Left renal pelvis (tissue), 4 donors: ENCODE results near the gene IFRD1. TPM values are rescaled to one million over a fixed set of nuclear protein-coding genes. Genes with fewer than 3 reads are reported as not detected.
A peak's percentile ranks its signal among the peaks of the same experiment; 100 is the strongest.

Experiments used
- DNase-seq, 4 donors: peaks; one replicate each; pipeline ENCODE4 v3.0.0-alpha.2; 2013; ENCODE audit warnings: low read depth in 4 of 4, low spot score in 3 of 4
- polyA plus RNA-seq, 4 donors: library from polyadenylated mRNA; unstranded; fragments of 120-200 nt; gene quantifications; one replicate each; pipeline ENCODE4 v1.2.1, GENCODE V29; 2013; ENCODE audit not compliant: insufficient read length in 4 of 4

Gene IFRD1, protein sequence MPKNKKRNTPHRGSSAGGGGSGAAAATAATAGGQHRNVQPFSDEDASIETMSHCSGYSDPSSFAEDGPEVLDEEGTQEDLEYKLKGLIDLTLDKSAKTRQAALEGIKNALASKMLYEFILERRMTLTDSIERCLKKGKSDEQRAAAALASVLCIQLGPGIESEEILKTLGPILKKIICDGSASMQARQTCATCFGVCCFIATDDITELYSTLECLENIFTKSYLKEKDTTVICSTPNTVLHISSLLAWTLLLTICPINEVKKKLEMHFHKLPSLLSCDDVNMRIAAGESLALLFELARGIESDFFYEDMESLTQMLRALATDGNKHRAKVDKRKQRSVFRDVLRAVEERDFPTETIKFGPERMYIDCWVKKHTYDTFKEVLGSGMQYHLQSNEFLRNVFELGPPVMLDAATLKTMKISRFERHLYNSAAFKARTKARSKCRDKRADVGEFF
- 10 to 100 TPM; 27.0 to 44.0 (median 37.7) TPM for polyA plus RNA-seq

DNA sequence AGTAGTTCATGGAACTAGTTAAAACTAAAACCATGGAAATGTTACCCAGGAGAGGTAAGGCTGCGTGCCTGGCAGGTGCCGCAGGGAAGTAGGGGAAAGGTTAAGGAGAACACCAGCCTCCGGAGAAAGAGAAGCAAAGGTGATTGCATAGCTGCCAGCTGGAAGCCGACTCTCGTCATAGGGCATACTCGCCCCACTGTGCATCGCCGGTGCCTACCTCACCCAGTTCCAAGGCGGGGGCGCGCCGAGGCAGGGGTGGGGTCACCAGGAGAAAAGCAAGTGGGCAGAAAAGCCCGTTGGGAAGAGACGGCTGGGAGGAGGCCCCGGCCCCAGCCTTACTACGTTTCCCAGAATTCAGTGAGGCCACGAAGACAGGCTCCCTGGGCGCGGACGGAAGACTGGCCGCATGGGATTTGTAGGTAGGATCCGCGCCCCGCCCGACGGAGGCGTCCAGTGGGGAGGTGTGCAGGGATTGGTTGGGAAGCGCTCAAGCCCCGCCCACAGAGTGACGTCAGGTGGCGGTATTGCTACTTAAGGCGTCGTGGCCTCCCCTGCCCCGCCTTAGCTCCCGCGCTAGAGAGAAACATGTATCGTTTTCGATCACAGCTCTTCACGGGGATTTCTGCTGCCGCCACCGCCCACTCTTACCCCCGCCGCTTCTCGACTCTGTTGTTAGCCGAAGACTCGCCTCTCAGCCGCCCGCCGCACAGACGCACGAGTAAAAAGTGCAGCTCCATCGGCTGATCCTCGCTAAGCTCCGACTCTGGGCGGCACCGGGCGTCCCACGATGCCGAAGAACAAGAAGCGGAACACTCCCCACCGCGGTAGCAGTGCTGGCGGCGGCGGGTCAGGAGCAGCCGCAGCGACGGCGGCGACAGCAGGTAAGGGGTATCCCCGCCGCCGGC lies at the start of gene IFRD1:
Gene IFRD1, plus strand, starts transcription at position 559 of the 905 bp plus-strand sequence. Its CDS starts 229 bp downstream, at position 788.
- peak; percentile 96 to 98 (median 98) for DNase-seq

DNA sequence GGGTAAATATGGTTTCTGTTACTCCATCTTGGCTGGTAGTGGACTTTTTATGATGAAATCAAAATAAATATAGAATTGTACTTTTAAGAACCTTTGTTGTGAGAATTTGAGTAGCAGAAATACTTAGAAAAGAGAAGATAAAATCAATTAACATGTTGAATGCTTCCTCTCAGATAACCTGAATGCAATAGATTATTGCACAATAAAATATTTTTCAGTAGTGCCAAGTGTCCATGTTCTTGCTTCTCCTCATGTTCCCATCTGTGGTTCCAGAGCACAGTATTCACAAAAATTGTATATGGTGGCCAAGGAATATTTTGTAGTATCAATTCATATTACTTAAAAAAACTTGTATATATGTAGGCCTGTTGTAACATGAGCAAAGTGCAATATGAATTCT lies 45.9 kb upstream of the IFRD1 start:
- DNase-seq, result no peak

DNA sequence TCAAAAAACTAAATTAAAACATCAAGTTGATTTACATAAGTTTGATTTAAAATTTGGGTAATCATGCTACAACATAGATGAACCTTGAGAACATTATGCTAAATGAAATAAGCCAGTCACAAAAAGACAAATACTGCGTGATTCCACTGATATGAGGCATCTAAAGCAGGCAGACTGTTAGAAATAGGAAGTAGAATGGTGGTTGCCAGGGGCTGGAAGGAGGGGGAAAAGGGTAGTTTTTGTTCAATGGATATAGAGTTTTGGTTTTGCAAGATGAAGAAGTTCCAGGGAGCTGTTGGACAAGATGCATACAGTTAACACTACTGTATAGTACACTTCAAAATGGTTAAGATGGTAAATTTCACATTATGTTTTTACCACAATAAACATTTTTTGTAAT lies 45.0 kb upstream of the IFRD1 start:
- DNase-seq, result no peak

DNA sequence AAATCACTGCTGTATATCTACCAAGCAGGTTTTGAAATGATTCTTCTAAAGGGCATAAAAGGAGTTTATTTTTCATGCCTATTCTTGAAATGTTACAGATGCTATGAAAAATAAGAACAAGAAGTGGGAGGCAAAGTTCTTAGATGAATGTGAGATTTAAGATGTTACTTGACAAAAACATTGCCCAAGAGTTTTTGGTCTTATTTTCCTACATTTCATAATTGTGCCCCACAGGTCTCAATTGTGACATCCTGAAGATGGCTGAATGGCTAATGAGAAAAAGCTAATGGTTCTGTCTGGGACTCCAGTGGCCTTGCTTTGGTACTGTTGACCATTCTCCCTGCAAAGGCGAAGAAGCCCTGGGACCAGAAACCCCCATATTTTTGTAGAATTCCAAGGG lies 43.0 kb upstream of the IFRD1 start:
- DNase-seq, result no peak

DNA sequence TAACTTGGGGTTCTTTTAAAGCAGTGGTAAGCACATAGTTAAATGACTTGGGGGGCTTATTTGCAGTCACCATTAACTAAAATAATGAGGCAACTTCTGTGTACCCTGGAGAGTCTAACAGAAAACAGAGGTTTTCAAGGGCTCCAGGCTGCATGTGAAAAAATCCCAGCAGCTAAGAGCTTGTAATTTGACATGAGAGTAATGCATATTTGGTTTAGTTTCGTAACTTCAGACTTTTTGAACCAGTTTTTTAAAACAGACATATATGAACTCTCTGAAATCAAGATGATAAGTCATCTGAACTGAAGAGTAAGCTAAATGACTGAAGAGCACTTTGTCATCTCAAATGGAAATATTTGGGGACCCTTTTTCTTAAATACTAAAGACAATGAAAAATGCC lies 40.2 kb upstream of the IFRD1 start:
- no peak for DNase-seq

DNA sequence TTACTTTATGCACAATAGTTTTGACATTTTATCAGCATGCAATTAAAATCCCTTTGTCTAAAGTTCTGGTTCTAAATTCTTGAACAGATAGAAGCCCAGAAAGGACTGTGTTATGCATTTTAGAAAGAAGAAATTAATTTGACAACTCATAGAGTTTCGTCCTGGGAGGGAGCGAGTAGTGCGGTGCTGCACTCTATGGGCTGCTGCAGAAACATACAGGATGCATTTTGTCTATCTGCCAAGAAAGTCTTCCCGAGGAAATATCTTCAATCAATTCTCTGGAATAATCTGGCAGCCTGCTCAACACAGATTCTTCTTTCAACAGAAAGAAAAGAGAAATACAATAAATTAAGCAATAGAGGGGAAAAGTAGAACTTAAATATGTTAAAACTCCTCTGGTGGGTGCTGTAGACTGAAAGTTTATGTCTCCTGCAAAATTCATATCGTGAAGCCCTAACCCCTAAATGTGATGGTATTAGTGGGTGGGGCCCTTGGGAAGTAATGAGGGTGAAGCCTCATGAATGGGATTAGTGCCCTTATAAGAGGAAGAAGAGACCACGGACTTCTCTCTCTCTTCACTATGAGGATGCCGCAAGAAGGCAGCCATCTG lies 39.0 kb upstream of the IFRD1 start:
- peak in 1 of 4 donors; percentile 32 for DNase-seq

DNA sequence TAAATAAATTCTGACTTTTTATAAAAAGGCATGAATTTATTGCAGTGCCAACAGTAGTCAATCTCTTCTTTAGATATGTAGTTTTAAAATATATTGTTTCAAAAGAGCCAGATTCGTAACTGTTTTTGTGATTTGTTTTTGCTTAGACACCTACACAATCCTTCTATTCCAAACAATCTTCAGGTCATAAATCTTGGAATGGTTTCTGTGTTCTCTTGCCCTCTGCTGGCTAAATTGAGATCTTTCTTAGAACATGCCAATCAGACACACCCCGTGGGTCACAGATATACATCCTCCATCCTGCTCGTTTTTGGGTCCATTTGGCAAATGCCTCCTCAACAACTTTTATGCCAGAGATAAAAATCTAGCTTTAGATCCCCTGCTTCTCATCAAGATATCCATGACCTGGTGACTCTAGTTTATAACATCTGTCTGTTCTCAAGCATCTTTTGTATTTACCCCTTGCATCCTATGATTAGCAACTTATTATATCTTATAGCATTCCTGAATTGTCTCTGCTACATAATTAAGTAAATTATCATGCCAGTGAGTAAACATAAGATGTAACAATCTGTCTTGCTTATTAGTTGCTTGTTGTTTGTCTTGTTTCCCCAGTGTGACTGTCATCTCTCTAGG lies 35.3 kb upstream of the IFRD1 start:
- DNase-seq, result no peak

DNA sequence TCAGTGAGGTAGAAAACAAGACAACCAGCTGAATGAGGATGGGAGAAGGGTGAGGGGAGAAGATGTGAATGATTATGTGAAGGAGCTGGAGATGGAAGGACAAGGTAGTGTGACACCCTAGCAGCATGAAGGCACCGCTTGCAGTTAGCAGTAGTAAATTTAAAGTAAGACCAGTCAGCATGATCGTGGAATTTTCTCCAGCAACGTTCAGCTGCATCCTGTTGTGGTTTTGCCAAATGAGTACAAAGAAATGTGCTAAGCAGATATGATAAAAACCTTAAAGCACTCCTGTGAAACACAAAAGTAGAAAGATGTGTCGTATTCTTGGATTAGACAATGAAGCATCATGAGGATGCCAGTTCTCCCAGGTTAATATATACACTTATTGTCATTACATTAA lies 34.1 kb upstream of the IFRD1 start:
- DNase-seq, result no peak

DNA sequence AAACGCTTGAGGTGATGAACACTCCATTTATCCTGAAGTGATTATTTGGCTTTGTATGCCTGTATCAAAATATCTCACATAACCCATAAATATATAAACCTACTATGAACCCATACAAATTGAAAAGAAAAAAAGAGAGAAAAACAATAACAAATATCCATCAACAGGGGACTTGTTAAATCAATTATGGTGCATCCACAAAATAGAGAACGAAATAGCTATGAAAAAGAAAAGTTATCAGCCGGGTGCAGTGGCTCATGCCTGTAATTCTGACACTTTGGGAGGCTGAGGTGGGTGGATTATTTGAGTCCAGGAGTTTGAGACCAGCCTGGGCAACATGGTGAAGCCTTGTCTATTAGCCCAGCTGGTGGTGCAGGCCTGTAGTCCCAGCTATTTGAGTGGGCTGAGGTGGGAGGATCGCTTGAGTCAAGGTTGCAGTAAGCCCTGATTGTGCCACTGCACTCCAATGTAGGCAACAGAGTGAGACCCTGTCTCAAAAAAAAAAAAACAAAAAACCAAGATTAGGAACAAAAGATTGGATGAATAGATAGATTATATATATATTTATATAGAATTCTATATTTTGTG lies 30.6 kb upstream of the IFRD1 start:
- DNase-seq, result no peak

DNA sequence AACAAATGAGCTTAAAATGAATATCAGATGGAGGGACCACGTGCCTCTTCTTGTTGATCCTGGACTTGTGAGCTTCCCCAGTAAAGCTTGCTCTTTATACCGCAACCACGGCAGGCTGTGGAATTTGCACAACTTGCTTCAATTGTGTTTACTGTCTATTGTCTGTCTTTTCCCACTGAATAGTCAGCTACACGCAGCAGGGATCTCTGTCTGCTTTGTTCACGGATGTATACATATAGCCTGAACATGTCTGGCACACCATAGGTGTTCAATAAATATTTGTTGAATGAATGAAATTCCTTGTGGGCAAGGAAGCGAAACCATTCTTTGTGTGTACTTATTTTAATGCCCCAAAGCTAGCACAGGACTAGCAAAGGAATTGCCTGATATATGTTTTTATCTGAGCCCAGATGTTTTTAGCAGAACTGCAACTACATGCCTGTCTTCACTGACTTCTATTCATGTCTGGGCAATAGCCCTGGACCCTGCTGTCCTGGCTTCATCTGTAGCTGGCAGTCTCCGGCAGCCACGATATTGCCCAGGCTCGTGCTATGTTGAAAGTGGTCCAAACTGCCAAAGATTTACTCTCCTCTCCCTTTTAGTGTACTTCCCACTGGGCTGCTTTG lies 29.9 kb upstream of the IFRD1 start:
- no peak for DNase-seq

DNA sequence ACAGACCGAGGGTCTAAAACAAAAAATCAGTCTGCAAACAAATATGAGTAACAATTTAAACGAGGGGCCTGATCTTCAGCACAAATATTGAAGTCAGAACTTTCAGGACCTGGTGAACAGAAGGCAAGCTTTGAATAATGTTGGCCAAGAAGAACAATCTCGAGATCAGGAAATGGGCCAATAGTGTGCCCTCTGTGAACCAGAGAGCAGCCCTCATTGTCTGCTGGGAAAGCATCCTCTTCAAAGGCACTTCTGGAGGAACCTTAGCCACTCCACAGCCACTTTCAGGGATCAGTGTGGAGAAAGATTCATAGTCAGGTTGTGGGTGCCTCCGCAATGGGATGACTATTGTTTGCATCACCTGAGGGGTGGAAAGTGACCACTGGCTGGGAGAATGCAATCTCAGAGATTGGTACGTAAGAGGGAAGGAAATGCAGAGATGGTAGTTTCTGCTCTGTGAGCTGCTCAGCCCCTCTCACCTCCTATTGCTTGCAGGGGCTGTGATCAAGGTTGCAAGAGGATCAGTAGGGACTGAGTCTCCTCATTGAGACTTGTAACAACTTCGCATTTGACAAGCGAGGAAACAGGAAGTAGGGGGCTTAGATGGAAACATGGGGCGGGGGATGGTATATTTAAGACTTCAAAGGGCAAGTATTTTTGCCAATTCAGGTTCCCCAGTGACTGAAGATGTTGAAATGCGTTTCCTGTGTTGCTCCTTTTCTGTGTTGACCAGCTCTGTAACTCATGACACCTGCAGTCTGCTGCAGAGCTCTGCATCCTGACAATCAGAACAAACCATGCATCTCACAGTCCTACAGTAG lies 28.4 kb upstream of the IFRD1 start:
- DNase-seq, result no peak

DNA sequence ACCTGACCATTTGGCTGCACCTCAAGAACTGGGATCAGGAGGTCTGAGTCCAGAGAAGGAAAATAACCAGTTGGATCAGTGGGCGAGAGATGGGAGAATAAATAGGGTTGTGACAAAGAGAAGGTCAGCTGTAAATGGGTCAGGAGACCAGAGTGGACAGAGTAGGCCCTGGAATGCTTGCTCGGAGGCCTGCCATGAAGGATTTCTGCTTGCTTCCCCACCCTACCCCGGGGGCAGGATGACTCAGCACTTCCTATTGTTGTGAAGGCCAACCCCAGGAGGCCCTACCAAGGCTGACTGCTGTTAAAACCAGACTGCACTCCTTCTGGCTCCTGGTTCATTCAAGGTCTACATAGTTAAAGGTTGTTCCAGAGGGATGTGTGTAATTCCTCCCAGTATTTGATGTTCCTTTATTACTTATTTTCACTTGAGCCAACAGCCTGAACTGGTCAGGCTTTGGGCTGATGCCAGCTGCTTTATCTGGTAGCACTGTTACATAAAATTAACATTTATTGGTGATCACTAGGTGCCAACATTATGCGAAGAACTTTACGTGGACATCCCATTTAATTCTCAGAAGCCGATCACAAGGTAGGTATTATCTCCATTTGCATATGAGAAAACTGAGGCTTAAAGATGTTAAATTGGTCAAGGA lies 27.3 kb upstream of the IFRD1 start:
- DNase-seq, result peak in 1 of 4 donors; percentile 10

DNA sequence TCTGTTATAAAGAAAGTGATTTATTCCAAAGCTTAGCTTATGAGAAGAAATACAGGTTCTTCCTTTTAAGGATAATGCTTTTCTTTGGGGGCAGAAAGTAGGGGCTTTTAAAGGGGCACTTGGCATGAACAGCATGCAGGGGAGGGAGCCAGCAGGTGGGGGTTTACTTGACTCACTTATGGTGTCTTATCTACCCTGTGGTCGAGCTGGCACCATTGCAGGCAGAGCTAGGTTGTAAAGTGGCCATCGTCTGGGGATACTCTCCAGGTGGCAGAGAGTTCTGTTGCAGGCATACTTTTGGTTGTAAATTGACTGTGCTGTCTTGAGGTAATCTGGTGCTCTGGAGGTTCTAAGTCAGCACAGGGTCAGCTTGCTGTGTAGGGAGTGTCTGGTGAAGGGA lies 26.3 kb upstream of the IFRD1 start:
- no peak for DNase-seq

DNA sequence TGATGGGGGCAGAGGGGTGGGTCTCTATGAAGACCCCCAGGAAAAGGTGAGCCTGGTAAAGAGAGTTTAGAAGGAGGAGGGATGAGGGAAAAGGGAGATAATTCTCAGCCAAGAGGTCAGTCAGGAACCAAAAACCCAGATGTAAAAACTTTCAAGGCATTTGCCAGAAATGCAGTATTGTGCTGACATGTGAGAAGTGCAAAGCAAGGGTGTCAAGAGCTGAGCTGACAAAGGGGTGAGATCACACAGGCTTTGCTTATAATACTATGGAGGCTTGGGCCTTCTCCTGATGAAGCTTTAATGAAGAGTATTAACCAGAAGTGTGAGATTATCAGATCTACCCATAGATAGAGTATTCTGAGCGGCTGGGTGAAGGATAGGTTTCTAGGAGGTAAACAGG lies 22.3 kb upstream of the IFRD1 start:
- DNase-seq, result no peak

DNA sequence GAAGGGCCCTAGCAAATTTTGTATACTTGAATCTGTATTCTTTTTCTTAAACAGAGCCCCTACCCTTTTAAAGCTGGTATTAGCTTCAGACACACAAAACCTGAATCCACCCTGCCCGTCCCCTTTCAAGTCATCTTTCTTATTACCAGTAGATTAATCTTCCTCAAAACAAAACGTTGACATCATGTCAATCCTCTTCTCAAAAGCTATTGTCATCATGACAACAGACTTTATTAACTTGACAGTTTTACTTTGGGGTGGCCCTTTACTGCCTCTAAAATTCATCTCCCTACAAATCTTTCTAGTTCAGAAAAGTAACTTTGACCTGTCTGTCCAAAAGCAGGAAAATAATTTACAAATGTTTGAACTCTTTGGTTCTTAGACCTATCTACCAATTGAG lies 21.5 kb upstream of the IFRD1 start:
- no peak for DNase-seq

DNA sequence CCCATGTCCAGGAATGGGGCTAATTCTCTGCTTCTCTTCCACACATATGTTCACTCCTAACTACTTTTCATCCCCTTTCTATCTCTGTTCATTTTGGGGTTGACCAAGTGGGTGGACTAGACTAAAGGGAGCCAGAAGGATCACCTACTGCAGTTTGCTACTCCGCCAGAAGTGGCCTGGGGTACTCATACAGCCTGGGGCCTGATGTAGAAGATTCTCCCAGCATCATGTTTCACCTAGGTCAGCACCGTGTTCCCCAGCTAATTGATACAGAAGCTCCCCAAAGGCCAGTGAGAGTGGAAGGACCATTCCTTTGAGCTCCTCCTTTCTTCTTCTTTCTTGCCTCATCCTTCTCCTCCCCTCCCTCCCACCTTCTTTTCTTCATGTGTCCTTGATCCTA lies 19.6 kb upstream of the IFRD1 start:
- no peak for DNase-seq

DNA sequence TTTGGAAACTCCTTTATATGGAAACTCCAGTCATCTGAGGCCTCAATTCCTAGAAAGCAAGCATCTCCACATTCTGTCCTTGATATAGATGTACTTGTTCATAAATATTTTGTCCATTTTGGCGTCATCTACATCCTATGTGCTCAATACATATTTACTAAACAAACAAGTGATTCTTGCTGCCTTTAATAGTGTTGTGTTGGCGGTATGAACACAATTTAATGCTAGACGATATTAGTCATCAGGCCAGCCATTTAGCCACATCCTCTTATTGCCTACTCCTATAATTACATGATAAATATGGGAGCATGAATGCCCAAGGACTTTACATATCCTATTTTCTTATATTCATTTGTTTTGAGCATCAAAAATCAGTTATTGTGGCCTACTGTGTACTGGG lies 18.5 kb upstream of the IFRD1 start:
- DNase-seq, result no peak

DNA sequence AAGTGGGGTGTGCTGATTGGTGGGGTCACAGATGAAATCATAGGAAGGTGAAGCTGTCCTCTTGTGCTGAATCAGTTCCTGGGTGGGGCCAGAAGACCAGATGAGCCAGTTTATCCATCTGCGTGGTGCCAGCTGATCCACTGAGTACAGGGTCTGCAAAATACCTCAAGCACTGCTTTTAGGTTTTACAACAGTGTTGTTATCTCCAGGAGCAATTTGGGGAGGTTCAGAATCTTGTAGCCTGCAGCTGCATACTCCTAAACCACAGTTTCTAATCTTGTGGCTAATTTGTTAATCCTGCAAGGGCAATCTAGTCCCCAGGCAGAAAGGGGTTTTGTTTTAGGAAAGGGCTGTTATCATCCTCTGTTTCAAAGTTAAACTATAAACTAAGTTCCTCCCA lies 17.0 kb upstream of the IFRD1 start:
- no peak for DNase-seq

DNA sequence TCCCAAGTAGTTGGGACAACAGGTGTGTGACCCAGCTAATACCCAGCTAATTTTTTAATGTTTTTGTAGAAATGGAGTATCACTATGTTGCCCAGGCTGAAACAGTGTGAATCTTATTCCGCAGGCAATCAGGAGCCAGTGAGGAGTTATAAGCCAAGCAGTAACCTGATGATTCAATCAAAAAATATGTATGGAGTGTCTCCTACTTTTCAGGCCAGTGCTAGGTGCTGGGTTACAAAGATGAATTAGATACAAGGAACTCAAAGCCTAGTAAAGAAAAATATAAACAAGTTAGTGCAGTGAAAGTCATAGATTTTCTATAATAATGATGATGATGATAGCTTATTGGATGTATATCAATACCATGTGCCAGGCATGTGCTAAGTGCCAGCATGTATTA lies 13.2 kb upstream of the IFRD1 start:
- DNase-seq, result no peak
